ENCODE measurements around the gene MED15.

DNA sequence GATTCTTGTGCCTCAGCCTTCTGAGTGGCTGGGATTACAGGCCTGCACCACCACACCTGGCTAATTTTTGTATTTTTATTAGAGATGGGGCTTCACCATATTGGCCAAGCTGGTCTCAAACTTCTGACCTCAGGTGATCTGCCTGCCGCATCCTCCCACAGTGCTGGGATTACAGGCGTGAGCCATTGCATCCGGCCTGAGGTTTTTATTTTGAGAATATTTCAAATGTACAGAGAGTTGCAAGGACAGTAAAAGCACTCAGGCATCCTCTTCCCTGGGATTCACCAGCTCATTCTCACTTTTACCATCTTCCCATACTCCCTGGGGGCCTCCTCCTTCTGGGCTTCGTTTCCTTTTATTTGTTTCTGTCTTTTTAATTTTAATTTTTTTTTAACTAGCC lies 12.1 kb downstream of the MED15 start:
- TF ChIP-seq, protein P1, sequence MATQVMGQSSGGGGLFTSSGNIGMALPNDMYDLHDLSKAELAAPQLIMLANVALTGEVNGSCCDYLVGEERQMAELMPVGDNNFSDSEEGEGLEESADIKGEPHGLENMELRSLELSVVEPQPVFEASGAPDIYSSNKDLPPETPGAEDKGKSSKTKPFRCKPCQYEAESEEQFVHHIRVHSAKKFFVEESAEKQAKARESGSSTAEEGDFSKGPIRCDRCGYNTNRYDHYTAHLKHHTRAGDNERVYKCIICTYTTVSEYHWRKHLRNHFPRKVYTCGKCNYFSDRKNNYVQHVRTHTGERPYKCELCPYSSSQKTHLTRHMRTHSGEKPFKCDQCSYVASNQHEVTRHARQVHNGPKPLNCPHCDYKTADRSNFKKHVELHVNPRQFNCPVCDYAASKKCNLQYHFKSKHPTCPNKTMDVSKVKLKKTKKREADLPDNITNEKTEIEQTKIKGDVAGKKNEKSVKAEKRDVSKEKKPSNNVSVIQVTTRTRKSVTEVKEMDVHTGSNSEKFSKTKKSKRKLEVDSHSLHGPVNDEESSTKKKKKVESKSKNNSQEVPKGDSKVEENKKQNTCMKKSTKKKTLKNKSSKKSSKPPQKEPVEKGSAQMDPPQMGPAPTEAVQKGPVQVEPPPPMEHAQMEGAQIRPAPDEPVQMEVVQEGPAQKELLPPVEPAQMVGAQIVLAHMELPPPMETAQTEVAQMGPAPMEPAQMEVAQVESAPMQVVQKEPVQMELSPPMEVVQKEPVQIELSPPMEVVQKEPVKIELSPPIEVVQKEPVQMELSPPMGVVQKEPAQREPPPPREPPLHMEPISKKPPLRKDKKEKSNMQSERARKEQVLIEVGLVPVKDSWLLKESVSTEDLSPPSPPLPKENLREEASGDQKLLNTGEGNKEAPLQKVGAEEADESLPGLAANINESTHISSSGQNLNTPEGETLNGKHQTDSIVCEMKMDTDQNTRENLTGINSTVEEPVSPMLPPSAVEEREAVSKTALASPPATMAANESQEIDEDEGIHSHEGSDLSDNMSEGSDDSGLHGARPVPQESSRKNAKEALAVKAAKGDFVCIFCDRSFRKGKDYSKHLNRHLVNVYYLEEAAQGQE (IDR thresholded peaks at IDR 0.05; ENCODE audit: low read depth, low read length): no peak
- TF ChIP-seq POU2F2 (IDR thresholded peaks at IDR 0.05; ENCODE audit: borderline replicate concordance, low read depth, low read length): no peak
- no peak for TF ChIP-seq IKZF1 (conservative IDR thresholded peaks at IDR 0.05)
- TF ChIP-seq, protein P2, sequence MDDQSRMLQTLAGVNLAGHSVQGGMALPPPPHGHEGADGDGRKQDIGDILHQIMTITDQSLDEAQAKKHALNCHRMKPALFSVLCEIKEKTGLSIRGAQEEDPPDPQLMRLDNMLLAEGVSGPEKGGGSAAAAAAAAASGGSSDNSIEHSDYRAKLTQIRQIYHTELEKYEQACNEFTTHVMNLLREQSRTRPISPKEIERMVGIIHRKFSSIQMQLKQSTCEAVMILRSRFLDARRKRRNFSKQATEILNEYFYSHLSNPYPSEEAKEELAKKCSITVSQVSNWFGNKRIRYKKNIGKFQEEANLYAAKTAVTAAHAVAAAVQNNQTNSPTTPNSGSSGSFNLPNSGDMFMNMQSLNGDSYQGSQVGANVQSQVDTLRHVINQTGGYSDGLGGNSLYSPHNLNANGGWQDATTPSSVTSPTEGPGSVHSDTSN (IDR thresholded peaks at IDR 0.05; ENCODE audit: insufficient replicate concordance, low read depth, low read length): no peak
- TF ChIP-seq, protein P3, sequence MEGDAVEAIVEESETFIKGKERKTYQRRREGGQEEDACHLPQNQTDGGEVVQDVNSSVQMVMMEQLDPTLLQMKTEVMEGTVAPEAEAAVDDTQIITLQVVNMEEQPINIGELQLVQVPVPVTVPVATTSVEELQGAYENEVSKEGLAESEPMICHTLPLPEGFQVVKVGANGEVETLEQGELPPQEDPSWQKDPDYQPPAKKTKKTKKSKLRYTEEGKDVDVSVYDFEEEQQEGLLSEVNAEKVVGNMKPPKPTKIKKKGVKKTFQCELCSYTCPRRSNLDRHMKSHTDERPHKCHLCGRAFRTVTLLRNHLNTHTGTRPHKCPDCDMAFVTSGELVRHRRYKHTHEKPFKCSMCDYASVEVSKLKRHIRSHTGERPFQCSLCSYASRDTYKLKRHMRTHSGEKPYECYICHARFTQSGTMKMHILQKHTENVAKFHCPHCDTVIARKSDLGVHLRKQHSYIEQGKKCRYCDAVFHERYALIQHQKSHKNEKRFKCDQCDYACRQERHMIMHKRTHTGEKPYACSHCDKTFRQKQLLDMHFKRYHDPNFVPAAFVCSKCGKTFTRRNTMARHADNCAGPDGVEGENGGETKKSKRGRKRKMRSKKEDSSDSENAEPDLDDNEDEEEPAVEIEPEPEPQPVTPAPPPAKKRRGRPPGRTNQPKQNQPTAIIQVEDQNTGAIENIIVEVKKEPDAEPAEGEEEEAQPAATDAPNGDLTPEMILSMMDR (IDR thresholded peaks at IDR 0.05 in 2 of 3, conservative IDR thresholded peaks at IDR 0.05 in 1 of 3; ENCODE audit: control insufficient read depth in 2 of 3, extremely low read depth in 1 of 3, insufficient read depth in 1 of 3, low read depth in 3 of 3, low read length in 3 of 3): no peak

Data from GM12878 (cell line).